K562 (cell line): Measurements from ENCODE around the gene SURF4. TPM values are rescaled to one million over a fixed set of nuclear protein-coding genes. Genes with fewer than 3 reads are reported as not detected.

ENCODE experiments used
- AFF1 ChIP-seq, 2 experiments: fragments of 450-650 bp; IDR thresholded peaks; 2 replicates each; pipeline ENCODE4 v1.6.1; 2018; ENCODE audit warnings: mild to moderate bottlenecking in 2 of 2, low read depth in 1 of 2; ENCODE audit not compliant: partially characterized antibody in 2 of 2
- ARID2 ChIP-seq: fragments of 450-650 bp; IDR thresholded peaks from 2 replicates; pipeline ENCODE4 v1.6.1; 2017; ENCODE audit warnings: antibody characterized with exemption, mild to moderate bottlenecking
- ARID3A ChIP-seq: IDR thresholded peaks from 2 replicates; pipeline ENCODE4 v1.6.1; 2012; ENCODE audit warnings: low read depth, low read length, improper control_type of control experiment, borderline replicate concordance
- BACH1 ChIP-seq: fragments of 200-800 bp; sonication (Bioruptor generic); IDR thresholded peaks from 2 replicates; pipeline ENCODE4 v1.6.1; 2016; ENCODE audit warnings: missing genetic modification characterization, missing compliant biosample characterization
- DNMT1 ChIP-seq: fragments of 450-650 bp; IDR thresholded peaks from 2 replicates; pipeline ENCODE4 v1.6.1; 2016; ENCODE audit warnings: antibody characterized with exemption, mild to moderate bottlenecking
- ETV6 ChIP-seq, 3 experiments: fragments of 150-350 bp in 1 of 3; sonication (generic) in 1 of 3; formaldehyde crosslinking in 1 of 3; IDR thresholded peaks; 2 replicates each; pipeline versions ENCODE4 v1.6.1 to v1.8.0; 2014 to 2022; ENCODE audit warnings: borderline replicate concordance in 2 of 3, low read depth in 2 of 3, antibody characterized with exemption in 1 of 3, low read length in 1 of 3, mild to moderate bottlenecking in 1 of 3, missing genetic modification reagents in 1 of 3
- FOXM1 ChIP-seq, 2 experiments: fragments of 450-650 bp in 1 of 2; sonication (generic) in 1 of 2; formaldehyde crosslinking in 1 of 2; IDR thresholded peaks; 2 replicates each; pipeline versions ENCODE4 v1.6.1 to v1.9.0; 2017 to 2022; ENCODE audit warnings: low read depth in 2 of 2, mild to moderate bottlenecking in 2 of 2, missing genetic modification reagents in 1 of 2, moderate library complexity in 1 of 2
- KDM2B ChIP-seq: fragments of 250-450 bp; sonication (Bioruptor Pico); IDR thresholded peaks from 2 replicates; pipeline ENCODE4 v1.8.0; 2021; ENCODE audit warnings: mild to moderate bottlenecking, moderate library complexity
- KDM4B ChIP-seq, 2 experiments: fragments of 450-650 bp in 1 of 2; sonication (generic) in 1 of 2; IDR thresholded peaks; 2 replicates each; pipeline ENCODE4 v1.6.1; 2016 to 2017; ENCODE audit warnings: borderline replicate concordance in 2 of 2, antibody characterized with exemption in 1 of 2, low read depth in 1 of 2, mild to moderate bottlenecking in 1 of 2
- PHF21A ChIP-seq: fragments of 450-650 bp; IDR thresholded peaks from 2 replicates; pipeline ENCODE4 v1.6.1; 2017; ENCODE audit warnings: low read depth, borderline replicate concordance
- PTBP1 ChIP-seq: fragments of 200-400 bp; formaldehyde crosslinking; IDR thresholded peaks from 2 replicates; pipeline ENCODE4 v1.6.1; 2017; ENCODE audit warnings: low read depth, low read length
- PTTG1 ChIP-seq: fragments of 450-650 bp; IDR thresholded peaks from 2 replicates; pipeline ENCODE4 v1.6.1; 2016; ENCODE audit warnings: low read depth, mild to moderate bottlenecking, missing genetic modification characterization, missing compliant biosample characterization
- SMAD1 ChIP-seq: fragments of 150-350 bp; IDR thresholded peaks from 2 replicates; pipeline ENCODE4 v1.6.1; 2014; ENCODE audit warnings: low read length, low read depth; ENCODE audit not compliant: partially characterized antibody
- SRSF7 ChIP-seq: fragments of 200-400 bp; formaldehyde crosslinking; optimal IDR thresholded peaks from 2 replicates; pipeline ENCODE3; 2017; ENCODE audit warnings: mild to moderate bottlenecking, low read depth, low read length
- TARDBP ChIP-seq: fragments of 450-650 bp; IDR thresholded peaks from 2 replicates; pipeline ENCODE4 v1.6.1; 2016
- ZNF740 ChIP-seq, 3 experiments: fragments of 200-800 bp in 1 of 3; sonication (Bioruptor generic) in 1 of 3; sonication (generic) in 1 of 3; formaldehyde crosslinking in 1 of 3; IDR thresholded peaks; 2 replicates each; pipeline versions ENCODE4 v1.6.1 to v1.8.0; 2016 to 2022; ENCODE audit warnings: mild to moderate bottlenecking in 2 of 3, missing compliant biosample characterization in 2 of 3, missing genetic modification characterization in 2 of 3, missing genetic modification reagents in 1 of 3
- ZNF76 ChIP-seq: fragments of 250-450 bp; sonication (Bioruptor Pico); IDR thresholded peaks from 2 replicates; pipeline ENCODE4 v1.4.0; 2020; ENCODE audit warnings: mild to moderate bottlenecking, moderate library complexity, borderline replicate concordance
- polyA plus RNA-seq, 8 experiments: library from polyadenylated mRNA; depleted of rRNA in 4 of 8; stranded (reverse) in 5 of 8; unstranded in 3 of 8; fragments of >200 nt; fragmentation: Nextera tagmentation in 2 of 8; fragmentation: Illumina TruSeq in 1 of 8; extraction: Ambion mirVana in 2 of 8; extraction: Trizol in 1 of 8; gene quantifications; 2 replicates each; pipeline versions ENCODE4 v1.2.1 to v1.2.3, GENCODE V29; 2011 to 2014; ENCODE audit warnings: inconsistent platforms in 1 of 8, missing spikeins in 1 of 8
- total RNA-seq, 7 experiments: library from RNA; depleted of rRNA in 6 of 7; stranded (reverse); fragments of >200 nt in 6 of 7; fragmentation: Illumina TruSeq in 2 of 7; extraction: Trizol in 2 of 7; gene quantifications; 2 replicates each; pipeline versions ENCODE4 v1.2.1 to v1.2.3, GENCODE V29; 2011 to 2021; ENCODE audit warnings: low replicate concordance in 1 of 7

SURF4 gene
- total and polyA plus RNA-seq, 9 of the 15 experiments (the other 6 are each of a cell fraction or from before 2014, with no cell fraction given): 8.4 to 176 (median 130) TPM

GRCh38 chr9:133351908-133352634 lies 23.8 kb downstream of the SURF4 start (continued):
- TF ChIP-seq PTTG1 (tag) (no peak), ARID3A (no peak), KDM2B (CRISPR knock-in tag) (no peak), FOXM1 (IDR thresholded peaks at IDR 0.05; ENCODE audit: low read depth) (no peak), FOXM1 (CRISPR knock-in tag; IDR thresholded peaks at IDR 0.05; ENCODE audit: low read depth) (0 out of 2 replicates have a peak, but pooled peaks have one; percentile 60), SMAD1 (peak; percentile 37), TARDBP (0 out of 2 replicates have a peak, but pooled peaks have one; percentile 15), AFF1 (IDR thresholded peaks at IDR 0.05; ENCODE audit: low read depth in 1 of 2, partially characterized antibody in 2 of 2) (no peak), ARID2 (no peak), PHF21A (no peak), PTBP1 (no peak), ETV6 (IDR thresholded peaks at IDR 0.05; ENCODE audit: borderline replicate concordance in 1 of 2, low read depth in 2 of 2, low read length in 1 of 2) (no peak), ETV6 (CRISPR knock-in tag; IDR thresholded peaks at IDR 0.05; ENCODE audit: borderline replicate concordance) (no peak), KDM4B (IDR thresholded peaks at IDR 0.05; ENCODE audit: borderline replicate concordance in 2 of 2, low read depth in 1 of 2) (no peak), ZNF76 (CRISPR knock-in tag) (no peak), SRSF7 (no peak), ZNF740 (CRISPR knock-in tag; IDR thresholded peaks at IDR 0.05) (0 out of 2 replicates have a peak, but pooled peaks have one; percentile 19), ZNF740 (tag; IDR thresholded peaks at IDR 0.05) (no peak), BACH1 (tag) (no peak), DNMT1 (no peak)
